ENCODE data around the gene MTRR. TPM values are rescaled to one million over a fixed set of nuclear protein-coding genes. Genes with fewer than 3 reads are reported as not detected.

MTRR gene
- total RNA-seq, 2 experiments from 2014 or later, result 39.1 to 49.7 TPM

DNA sequence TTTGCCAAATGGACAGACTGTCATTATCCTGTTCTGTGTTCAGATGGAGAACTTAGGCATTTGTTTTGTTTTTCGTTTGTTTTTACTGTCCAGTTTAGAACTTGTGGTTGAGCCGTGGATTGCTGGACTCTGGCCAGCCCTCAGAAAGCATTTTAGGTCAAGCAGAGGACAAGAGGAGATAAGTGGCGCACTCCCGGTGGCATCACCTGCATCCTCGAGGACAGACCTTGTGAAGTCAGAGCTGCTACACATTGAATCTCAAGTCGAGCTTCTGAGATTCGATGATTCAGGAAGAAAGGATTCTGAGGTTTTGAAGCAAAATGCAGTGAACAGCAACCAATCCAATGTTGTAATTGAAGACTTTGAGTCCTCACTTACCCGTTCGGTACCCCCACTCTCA, 8.9 kb downstream of the MTRR start:
- POLR2A ChIA-PET, result no interaction called here
- DNase-seq, result no peak
- no peaks in the 10 kb centered on the region for H3K9me3 Mint-ChIP-seq (ENCODE audit: insufficient read depth)
- peaks cover 36% of the 10 kb centered on the region for H3K4me1 Mint-ChIP-seq (ENCODE audit: low read depth)
- H3K4me3 Mint-ChIP-seq, result no peak overlapping the region
- CTCF ChIA-PET, result interaction anchor here (1.6 to 3.7 kb wide), 3 partner anchors 9 to 20 kb away, joined by 5 to 31 read pairs (median 8); partner anchors contain the start of genes FASTKD3 and MTRR
- ATAC-seq, result no peak
- no peaks in the 10 kb centered on the region for H3K27me3 Mint-ChIP-seq (ENCODE audit: low read depth)
- H3K27ac Mint-ChIP-seq, result no peak overlapping the region
- peaks cover 66% of the 10 kb centered on the region for H3K36me3 Mint-ChIP-seq (ENCODE audit: low read depth)

DNA sequence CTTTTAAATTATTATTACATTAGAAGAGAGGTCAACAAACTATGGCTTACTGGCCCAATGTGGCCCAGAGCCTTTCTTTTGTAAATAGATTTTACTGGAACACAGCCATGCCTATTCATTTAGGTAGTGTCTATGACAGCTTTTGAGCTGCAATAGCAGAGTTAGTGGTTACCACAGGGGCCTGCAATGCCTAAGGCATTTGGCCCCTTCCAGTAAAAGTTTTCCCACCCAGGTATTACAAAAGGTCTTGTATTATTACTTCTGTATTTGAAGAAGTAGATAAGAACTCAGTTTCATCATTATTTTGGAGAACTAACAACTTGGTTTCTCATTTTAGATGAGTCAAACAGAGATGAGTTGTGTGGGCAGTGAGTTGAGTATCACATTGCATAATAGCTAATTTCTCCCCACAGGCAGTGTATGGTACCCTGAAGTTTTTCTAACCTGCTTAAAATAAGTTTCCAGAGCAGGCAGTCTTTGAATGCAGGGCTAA, 9.5 kb downstream of the MTRR start:
- H3K4me1 Mint-ChIP-seq (ENCODE audit: low read depth), result peaks cover 31% of the 10 kb centered on the region

DNA sequence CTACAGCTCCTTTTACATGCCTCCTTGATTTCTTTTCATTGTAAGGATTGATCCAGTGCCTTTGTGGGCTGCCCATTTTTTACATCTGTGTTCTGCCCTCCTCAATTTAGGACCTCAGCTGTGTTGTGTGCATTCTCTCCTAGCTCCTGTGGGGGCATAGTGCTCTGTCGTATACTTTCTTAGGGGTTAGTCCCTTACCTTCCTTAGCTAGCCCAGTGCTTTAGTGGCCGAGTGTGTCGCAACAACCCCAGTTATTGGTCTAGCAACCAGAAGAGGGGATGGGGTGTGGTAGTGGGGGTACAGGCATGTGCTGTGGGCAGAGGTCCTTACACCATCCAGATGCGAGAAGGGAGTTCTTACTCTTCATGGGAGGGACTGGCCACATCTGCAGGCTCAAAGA, 12.1 kb downstream of the MTRR start:
- H3K4me3 Mint-ChIP-seq, result no peak overlapping the region
- H3K9me3 Mint-ChIP-seq (ENCODE audit: insufficient read depth), result no peaks in the 10 kb centered on the region
- DNase-seq (no peak), ATAC-seq (no peak)
- CTCF ChIA-PET, result interaction anchor here (1.2 kb wide), 1 partner anchor 23 kb away, joined by 3 read pairs; no protein-coding TSS in a partner anchor
- H3K27me3 Mint-ChIP-seq (ENCODE audit: low read depth), result no peaks in the 10 kb centered on the region
- no peak overlapping the region for H3K27ac Mint-ChIP-seq
- H3K4me1 Mint-ChIP-seq (ENCODE audit: low read depth), result peaks cover 21% of the 10 kb centered on the region
- peaks cover 61% of the 10 kb centered on the region for H3K36me3 Mint-ChIP-seq (ENCODE audit: low read depth)
- POLR2A ChIA-PET, result no interaction called here

More for the DNA sequence above, 9.5 kb downstream of the MTRR start:
- POLR2A ChIA-PET, result no interaction called here
- no peak overlapping the region for H3K27ac Mint-ChIP-seq
- H3K4me3 Mint-ChIP-seq, result no peak overlapping the region
- H3K27me3 Mint-ChIP-seq (ENCODE audit: low read depth), result no peaks in the 10 kb centered on the region
- CTCF ChIA-PET, result interaction anchor here (1.6 to 3.7 kb wide), 3 partner anchors 9 to 20 kb away, joined by 5 to 31 read pairs (median 8); partner anchors contain the start of genes FASTKD3 and MTRR
- DNase-seq (no peak), ATAC-seq (no peak)
- peaks cover 69% of the 10 kb centered on the region for H3K36me3 Mint-ChIP-seq (ENCODE audit: low read depth)
- H3K9me3 Mint-ChIP-seq (ENCODE audit: insufficient read depth), result no peaks in the 10 kb centered on the region

DNA sequence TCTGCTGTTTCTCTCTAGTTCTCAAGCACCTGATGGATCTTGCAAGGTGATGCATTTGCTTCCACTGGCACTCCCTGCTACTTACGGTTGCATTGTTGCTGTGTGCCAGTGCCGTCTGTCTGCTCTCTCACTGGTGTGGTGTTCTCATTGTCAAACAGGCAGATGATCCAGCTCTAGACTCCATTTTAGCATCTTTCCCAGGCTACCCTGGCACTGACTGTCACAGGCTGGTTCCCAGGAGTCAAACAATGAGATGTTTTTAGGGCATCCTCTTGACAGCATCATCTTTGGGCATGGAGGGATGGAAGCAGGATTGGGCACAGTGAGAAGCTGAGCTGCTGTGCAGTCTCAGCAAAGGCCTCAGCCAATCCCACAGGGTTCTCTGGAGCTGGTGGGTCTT, 12.9 kb downstream of the MTRR start:
- H3K27ac Mint-ChIP-seq, result no peak overlapping the region
- H3K36me3 Mint-ChIP-seq (ENCODE audit: low read depth), result peaks cover 61% of the 10 kb centered on the region
- no peaks in the 10 kb centered on the region for H3K9me3 Mint-ChIP-seq (ENCODE audit: insufficient read depth)
- ChIA-PET CTCF (interaction anchor here (1.2 kb wide), 1 partner anchor 24 kb away, joined by 3 read pairs; no protein-coding TSS in a partner anchor), POLR2A (interaction anchor here (1.0 kb wide), 1 partner anchor 12 kb away, joined by 3 read pairs; no protein-coding TSS in a partner anchor)
- peaks cover 13% of the 10 kb centered on the region for H3K4me1 Mint-ChIP-seq (ENCODE audit: low read depth)
- H3K4me3 Mint-ChIP-seq, result no peak overlapping the region
- H3K27me3 Mint-ChIP-seq (ENCODE audit: low read depth), result no peaks in the 10 kb centered on the region
- ATAC-seq, result no peak
- no peak for DNase-seq

GRCh38 chr5:7882926-7883325, 14.0 kb downstream of the MTRR start:
- peaks cover 59% of the 10 kb centered on the region for H3K36me3 Mint-ChIP-seq (ENCODE audit: low read depth)

GRCh38 chr5:7884491-7885267, 15.7 kb downstream of the MTRR start:
- Mint-ChIP-seq H3K27ac (no peak overlapping the region), H3K4me1 (ENCODE audit: low read depth) (peaks cover 3% of the 10 kb centered on the region), H3K36me3 (ENCODE audit: low read depth) (peaks cover 56% of the 10 kb centered on the region), H3K4me3 (no peak overlapping the region), H3K9me3 (ENCODE audit: insufficient read depth) (no peaks in the 10 kb centered on the region), H3K27me3 (ENCODE audit: low read depth) (no peaks in the 10 kb centered on the region)
- ChIA-PET CTCF (interaction anchor here (1.0 to 4.6 kb wide), 2 partner anchors 7 to 12 kb away, joined by 3 to 31 read pairs; no protein-coding TSS in a partner anchor), POLR2A (interaction anchor here (0.6 kb wide), 1 partner anchor 15 kb away, joined by 3 read pairs; the partner anchor contains the start of gene MTRR)
- no peak for ATAC-seq
- DNase-seq, result no peak

More at GRCh38 chr5:7882926-7883325, 14.0 kb downstream of the MTRR start:
- no peak for ATAC-seq
- H3K27ac Mint-ChIP-seq, result no peak overlapping the region
- POLR2A ChIA-PET, result interaction anchor here (1.0 kb wide), 1 partner anchor 13 kb away, joined by 3 read pairs; no protein-coding TSS in a partner anchor
- H3K9me3 Mint-ChIP-seq (ENCODE audit: insufficient read depth), result no peaks in the 10 kb centered on the region
- CTCF ChIA-PET, result no interaction called here
- H3K27me3 Mint-ChIP-seq (ENCODE audit: low read depth), result no peaks in the 10 kb centered on the region
- no peak overlapping the region for H3K4me3 Mint-ChIP-seq
- DNase-seq, result no peak
- peaks cover 11% of the 10 kb centered on the region for H3K4me1 Mint-ChIP-seq (ENCODE audit: low read depth)

- H3K27ac Mint-ChIP-seq, result no peak overlapping the region
- no peak for ATAC-seq
- peaks cover 3% of the 10 kb centered on the region for H3K4me1 Mint-ChIP-seq (ENCODE audit: low read depth)
- POLR2A ChIA-PET, result no interaction called here
- CTCF ChIA-PET, result interaction anchor here (0.8 to 4.6 kb wide), 9 partner anchors 9 to 40 kb away, joined by 3 to 37 read pairs (median 5); partner anchors contain the start of genes FASTKD3 and MTRR
- no peak overlapping the region for H3K4me3 Mint-ChIP-seq
- no peak for DNase-seq
- H3K36me3 Mint-ChIP-seq (ENCODE audit: low read depth), result peaks cover 51% of the 10 kb centered on the region
- no peaks in the 10 kb centered on the region for H3K9me3 Mint-ChIP-seq (ENCODE audit: insufficient read depth)
- H3K27me3 Mint-ChIP-seq (ENCODE audit: low read depth), result no peaks in the 10 kb centered on the region
These were observed 18.0 kb downstream of the MTRR start for GRCh38 chr5:7886849-7887475.

DNA sequence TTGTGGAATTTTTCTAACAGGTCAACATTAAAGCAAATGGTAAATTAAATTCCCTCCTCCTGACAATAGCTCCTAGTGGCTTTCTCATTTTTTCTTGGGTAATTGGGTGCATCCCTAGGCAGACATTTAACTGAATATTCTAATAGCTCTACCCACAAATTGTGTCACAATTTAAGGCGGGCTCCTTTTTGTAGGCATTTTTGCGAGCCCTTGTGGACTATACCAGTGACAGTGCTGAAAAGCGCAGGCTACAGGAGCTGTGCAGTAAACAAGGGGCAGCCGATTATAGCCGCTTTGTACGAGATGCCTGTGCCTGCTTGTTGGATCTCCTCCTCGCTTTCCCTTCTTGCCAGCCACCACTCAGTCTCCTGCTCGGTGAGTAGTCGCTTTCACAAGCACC, 20.0 kb downstream of the MTRR start:
- ChIA-PET POLR2A (no interaction called here), CTCF (interaction anchor here (3.3 to 4.6 kb wide), 2 partner anchors 9 to 11 kb away, joined by 23 to 31 read pairs; no protein-coding TSS in a partner anchor)
- Mint-ChIP-seq H3K36me3 (ENCODE audit: low read depth) (peaks cover 54% of the 10 kb centered on the region), H3K4me3 (no peak overlapping the region), H3K9me3 (ENCODE audit: insufficient read depth) (no peaks in the 10 kb centered on the region), H3K27me3 (ENCODE audit: low read depth) (no peaks in the 10 kb centered on the region), H3K4me1 (ENCODE audit: low read depth) (peaks cover 4% of the 10 kb centered on the region), H3K27ac (no peak overlapping the region)
- ATAC-seq (no peak), DNase-seq (no peak)

- DNase-seq (no peak), ATAC-seq (no peak)
- H3K27me3 Mint-ChIP-seq (ENCODE audit: low read depth), result no peaks in the 10 kb centered on the region
- peaks cover 9% of the 10 kb centered on the region for H3K4me1 Mint-ChIP-seq (ENCODE audit: low read depth)
- no peaks in the 10 kb centered on the region for H3K9me3 Mint-ChIP-seq (ENCODE audit: insufficient read depth)
- ChIA-PET CTCF (no interaction called here), POLR2A (no interaction called here)
- H3K4me3 Mint-ChIP-seq, result no peak overlapping the region
- no peak overlapping the region for H3K27ac Mint-ChIP-seq
- peaks cover 74% of the 10 kb centered on the region for H3K36me3 Mint-ChIP-seq (ENCODE audit: low read depth)
These were observed 25.5 kb downstream of the MTRR start for GRCh38 chr5:7894439-7894838.

DNA sequence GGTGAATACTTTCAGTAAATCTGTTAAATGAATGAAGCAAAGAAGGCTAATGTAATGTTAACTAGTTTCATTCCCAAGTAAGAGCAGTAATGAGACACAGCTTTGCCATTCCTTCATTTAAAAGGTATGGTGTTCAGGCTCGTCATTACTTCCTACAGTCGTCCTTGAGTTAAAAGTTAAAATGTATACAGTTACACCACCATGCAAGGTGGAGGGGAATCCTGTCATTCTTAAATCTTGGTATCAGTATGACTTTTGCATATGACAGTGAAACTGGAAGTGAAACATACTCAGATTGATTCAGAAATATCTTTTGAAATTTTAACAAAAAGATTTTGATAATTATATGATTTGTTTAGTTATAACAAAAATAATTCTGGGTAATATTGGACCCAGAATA, 25.9 kb downstream of the MTRR start:
- peaks cover 9% of the 10 kb centered on the region for H3K4me1 Mint-ChIP-seq (ENCODE audit: low read depth)
- POLR2A ChIA-PET, result no interaction called here
- no peak for DNase-seq
- CTCF ChIA-PET, result no interaction called here
- no peak for ATAC-seq
- no peaks in the 10 kb centered on the region for H3K9me3 Mint-ChIP-seq (ENCODE audit: insufficient read depth)
- peaks cover 76% of the 10 kb centered on the region for H3K36me3 Mint-ChIP-seq (ENCODE audit: low read depth)
- H3K27me3 Mint-ChIP-seq (ENCODE audit: low read depth), result no peaks in the 10 kb centered on the region
- H3K4me3 Mint-ChIP-seq, result no peak overlapping the region
- H3K27ac Mint-ChIP-seq, result no peak overlapping the region

DNA sequence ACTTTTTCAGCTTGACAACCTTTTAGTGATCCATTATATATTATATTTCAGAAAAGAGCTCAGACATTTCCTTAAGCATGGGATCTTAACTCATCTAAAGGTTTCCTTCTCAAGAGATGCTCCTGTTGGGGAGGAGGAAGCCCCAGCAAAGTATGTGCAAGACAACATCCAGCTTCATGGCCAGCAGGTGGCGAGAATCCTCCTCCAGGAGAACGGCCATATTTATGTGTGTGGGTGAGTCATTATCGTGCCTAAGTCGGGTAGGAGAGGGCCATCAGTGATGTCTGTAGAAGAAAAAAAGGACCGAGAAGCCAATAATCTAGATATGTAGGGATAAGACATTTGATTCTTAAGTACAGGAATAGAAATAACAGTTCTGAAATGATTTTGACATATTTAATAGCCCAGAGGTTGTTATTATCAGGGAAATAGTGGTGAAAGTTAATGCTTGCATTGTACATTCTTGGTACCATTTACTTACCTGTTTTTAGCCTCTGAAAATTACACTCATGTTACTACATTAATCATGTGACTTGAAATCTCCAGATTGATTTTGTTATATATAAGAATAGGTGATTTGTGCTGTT, 28.2 kb downstream of the MTRR start:
- ChIA-PET POLR2A (no interaction called here), CTCF (interaction anchor here (1.1 to 4.2 kb wide), 2 partner anchors 8 to 10 kb away, joined by 3 to 23 read pairs; no protein-coding TSS in a partner anchor)
- Mint-ChIP-seq H3K27me3 (ENCODE audit: low read depth) (no peaks in the 10 kb centered on the region), H3K4me1 (ENCODE audit: low read depth) (peaks cover 9% of the 10 kb centered on the region), H3K36me3 (ENCODE audit: low read depth) (peaks cover 78% of the 10 kb centered on the region), H3K4me3 (no peak overlapping the region), H3K9me3 (ENCODE audit: insufficient read depth) (no peaks in the 10 kb centered on the region), H3K27ac (no peak overlapping the region)
- no peak for ATAC-seq
- peak; percentile 30 for DNase-seq

Measured in activated CD8-positive, alpha-beta T cell treated with anti-CD3 and anti-CD28 coated beads, Interleukin-2, amount 10 ng/mL, durations not matched to agents 7 days and 5 days (primary cell).